Gastrocnemius medialis (tissue), 4 donors: ENCODE results near the gene REC8. TPM values are rescaled to one million over a fixed set of nuclear protein-coding genes. Genes with fewer than 3 reads are reported as not detected.

Experiments
- ATAC-seq, 2 donors: fragments of 150-250 bp; one replicate each; pipeline ENCODE4 v1.9.1; 2016
- DNase-seq, 2 donors: peaks; one replicate each; pipeline ENCODE4 v3.0.0-alpha.2; 2019
- H3K27ac ChIP-seq, 4 donors: fragments of 200-600 bp; sonication (generic); 1 replicate in 1 of 4; 2 replicates in 3 of 4; pipeline ENCODE4 v1.5.1; 2016 to 2018; ENCODE audit warnings: mild to moderate bottlenecking in 2 of 4, moderate library complexity in 1 of 4
- H3K27me3 ChIP-seq, 3 donors: fragments of 200-600 bp; sonication (generic) in 2 of 3; 1 replicate in 1 of 3; 2 replicates in 2 of 3; pipeline versions ENCODE4 v1.5.1 to v1.6.0; 2016 to 2019; ENCODE audit warnings: mild to moderate bottlenecking in 1 of 3, moderate library complexity in 1 of 3
- H3K36me3 ChIP-seq, 2 donors: fragments of 200-600 bp; sonication (generic) in 1 of 2; one replicate each; pipeline ENCODE4 v1.5.1; 2017 to 2018
- H3K4me1 ChIP-seq, 2 donors: fragments of 200-600 bp; sonication (generic) in 1 of 2; one replicate each; pipeline ENCODE4 v1.5.1; 2016 to 2017; ENCODE audit warnings: mild to moderate bottlenecking in 2 of 2
- H3K4me3 ChIP-seq, 4 donors: fragments of 200-600 bp; sonication (generic) in 3 of 4; 1 replicate in 1 of 4; 2 replicates in 3 of 4; pipeline ENCODE4 v1.5.1; 2016 to 2019; ENCODE audit warnings: mild to moderate bottlenecking in 2 of 4
- H3K9me3 ChIP-seq, 3 donors: fragments of 200-600 bp; sonication (generic) in 2 of 3; 1 replicate in 1 of 3; 2 replicates in 2 of 3; pipeline ENCODE4 v1.5.1; 2016 to 2019
- POLR2A ChIP-seq, 2 donors: fragments of 450-650 bp; IDR thresholded peaks; one replicate each; pipeline ENCODE4 v1.6.1; 2017; ENCODE audit warnings: antibody characterized with exemption in 2 of 2, mild to moderate bottlenecking in 2 of 2, moderate library complexity in 2 of 2
- in situ Hi-C, 4 donors: fragments of 200-750 bp; cut with MboI; loops; one replicate each; pipeline versions ENCODE4 v1.15.0 to v1.8.0; 2017; ENCODE audit warnings: low sequenced_read_pairs in 4 of 4
- intact Hi-C: fragments of 100-400 bp; cut with DNase I; formaldehyde crosslinking; loops from one replicate; pipeline ENCODE4 v1.15.1; 2023; ENCODE audit warnings: low total_unique reads
- total RNA-seq, 4 donors: library from RNA; depleted of rRNA; stranded (reverse); fragments of >200 nt; gene quantifications; one replicate each; pipeline versions ENCODE4 v1.1.0 to v1.2.3, GENCODE V29; 2016
- TF ChIP-seq, protein P1 (sequence below), 5 experiments: fragments of 450-650 bp in 3 of 5; fragments of 200-600 bp in 2 of 5; sonication (generic) in 2 of 5; IDR thresholded peaks in 4 of 5; conservative IDR thresholded peaks in 1 of 5; 1 replicate in 4 of 5; 2 replicates in 1 of 5; pipeline ENCODE4 v1.5.1; 2016 to 2019; ENCODE audit warnings: antibody characterized with exemption in 5 of 5, mild to moderate bottlenecking in 3 of 5, moderate library complexity in 3 of 5

REC8 gene
- total RNA-seq, 4 donors from 2014 or later = 0.27 to 3.1 (median 0.82) TPM; not detected in 1

GRCh38 chr14:24145690-24146452 lies 26.0 kb upstream of the REC8 start:
- Histone ChIP-seq H3K27me3 (no peaks in the 10 kb centered on the region), H3K4me3 (peak overlapping the region; percentile 75 to 92 (median 84)), H3K4me1 (peaks cover 25 to 26% of the 10 kb centered on the region in 2 donors), H3K27ac (peak overlapping the region; percentile 92 to 97 (median 92)), H3K9me3 (no peaks in the 10 kb centered on the region), H3K36me3 (peaks cover 0 to 35% of the 10 kb centered on the region in 2 donors)
- in situ Hi-C loops (loop anchor here in 1 of 4 donors (25.0 kb wide), 1 partner anchor 834 kb away; the partner anchor contains the start of genes BCL2L2, PABPN1 and PPP1R3E), intact Hi-C loops (loop anchor here (2.0 kb wide), 1 partner anchor 87 kb away; the partner anchor contains the start of genes GMPR2 and NEDD8)
- DNase-seq (no peak), ATAC-seq (no peak)
- no peak for TF ChIP-seq POLR2A (IDR thresholded peaks at IDR 0.05)
- TF ChIP-seq, protein P1, sequence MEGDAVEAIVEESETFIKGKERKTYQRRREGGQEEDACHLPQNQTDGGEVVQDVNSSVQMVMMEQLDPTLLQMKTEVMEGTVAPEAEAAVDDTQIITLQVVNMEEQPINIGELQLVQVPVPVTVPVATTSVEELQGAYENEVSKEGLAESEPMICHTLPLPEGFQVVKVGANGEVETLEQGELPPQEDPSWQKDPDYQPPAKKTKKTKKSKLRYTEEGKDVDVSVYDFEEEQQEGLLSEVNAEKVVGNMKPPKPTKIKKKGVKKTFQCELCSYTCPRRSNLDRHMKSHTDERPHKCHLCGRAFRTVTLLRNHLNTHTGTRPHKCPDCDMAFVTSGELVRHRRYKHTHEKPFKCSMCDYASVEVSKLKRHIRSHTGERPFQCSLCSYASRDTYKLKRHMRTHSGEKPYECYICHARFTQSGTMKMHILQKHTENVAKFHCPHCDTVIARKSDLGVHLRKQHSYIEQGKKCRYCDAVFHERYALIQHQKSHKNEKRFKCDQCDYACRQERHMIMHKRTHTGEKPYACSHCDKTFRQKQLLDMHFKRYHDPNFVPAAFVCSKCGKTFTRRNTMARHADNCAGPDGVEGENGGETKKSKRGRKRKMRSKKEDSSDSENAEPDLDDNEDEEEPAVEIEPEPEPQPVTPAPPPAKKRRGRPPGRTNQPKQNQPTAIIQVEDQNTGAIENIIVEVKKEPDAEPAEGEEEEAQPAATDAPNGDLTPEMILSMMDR (IDR thresholded peaks at IDR 0.05 in 4 of 5, conservative IDR thresholded peaks at IDR 0.05 in 1 of 5) = no peak

GRCh38 chr14:24146453-24146977 lies 25.4 kb upstream of the REC8 start, which contains the start of gene PSME2:
Gene PSME2, minus strand, starts transcription at chr14:24146610. Its CDS starts 29 bp downstream, at chr14:24146581.
- ATAC-seq (peak; percentile 77 to 81), DNase-seq (peak; percentile 90 to 95)
- in situ Hi-C loops = loop anchor here in 1 of 4 donors (25.0 kb wide), 1 partner anchor 834 kb away; the partner anchor contains the start of genes BCL2L2, PABPN1 and PPP1R3E
- Histone ChIP-seq H3K4me3 (peak within 1 kb of the TSS; percentile 75 to 92 (median 84)), H3K27ac (peak within 1 kb of the TSS; percentile 92 to 97 (median 92)), H3K9me3 (no peaks in the 10 kb centered on the region), H3K36me3 (peaks cover 0 to 42% of the 10 kb centered on the region in 2 donors), H3K27me3 (no peaks in the 10 kb centered on the region), H3K4me1 (peaks cover 25 to 26% of the 10 kb centered on the region in 2 donors)
- intact Hi-C loops = loop anchor here (2.0 kb wide), 1 partner anchor 86 kb away; the partner anchor contains the start of genes GMPR2 and NEDD8
- TF ChIP-seq POLR2A (IDR thresholded peaks at IDR 0.05) = peak in 1 of 2 donors; percentile 21
- TF ChIP-seq, protein P1 (IDR thresholded peaks at IDR 0.05 in 4 of 5, conservative IDR thresholded peaks at IDR 0.05 in 1 of 5) = no peak

GRCh38 chr14:24146978-24147760 lies 24.7 kb upstream of the REC8 start, which contains the start of gene RNF31:
Gene RNF31, plus strand, starts transcription at chr14:24147498. Its CDS starts 201 bp downstream, at chr14:24147699.
- in situ Hi-C loops (loop anchor here in 1 of 4 donors (25.0 kb wide), 1 partner anchor 835 kb away; the partner anchor contains the start of genes BCL2L2, PABPN1 and PPP1R3E), intact Hi-C loops (loop anchor here (1.0 to 2.0 kb wide), 4 partner anchors 14 to 86 kb away; partner anchors contain the start of genes DCAF11, GMPR2, IPO4 and IRF9)
- H3K4me3 ChIP-seq = peak within 1 kb of the TSS; percentile 75 to 92 (median 84)
- H3K27ac ChIP-seq = peak within 1 kb of the TSS; percentile 92 to 97 (median 92)
- TF ChIP-seq POLR2A (IDR thresholded peaks at IDR 0.05) = peak; percentile 72 to 82
- TF ChIP-seq, protein P1 (IDR thresholded peaks at IDR 0.05 in 4 of 5, conservative IDR thresholded peaks at IDR 0.05 in 1 of 5) = no peak
- ATAC-seq (peak; percentile 89 to 94), DNase-seq (peak; percentile 98 to 99)
- H3K9me3 ChIP-seq = no peaks in the 10 kb centered on the region
- no peaks in the 10 kb centered on the region for H3K27me3 ChIP-seq
- H3K36me3 ChIP-seq = peaks cover 0 to 48% of the 10 kb centered on the region in 2 donors
- H3K4me1 ChIP-seq = peaks cover 21% of the 10 kb centered on the region in 2 donors
